MM.1S (cell line): ENCODE measurements around the gene ZNF609.

ENCODE experiments used
- EZH2 ChIP-seq: fragments of 300-600 bp; sonication (generic); optimal IDR thresholded peaks from 2 replicates; pipeline ENCODE3; 2017; ENCODE audit warnings: low read depth, mild to moderate bottlenecking, antibody characterized with exemption, low read length, mixed read lengths
- TF ChIP-seq, protein P1 (sequence below): fragments of 300-600 bp; sonication (generic); IDR thresholded peaks from 2 replicates; pipeline ENCODE4 v1.5.1; 2016; ENCODE audit warnings: antibody characterized with exemption, low read length, mixed read lengths

DNA sequence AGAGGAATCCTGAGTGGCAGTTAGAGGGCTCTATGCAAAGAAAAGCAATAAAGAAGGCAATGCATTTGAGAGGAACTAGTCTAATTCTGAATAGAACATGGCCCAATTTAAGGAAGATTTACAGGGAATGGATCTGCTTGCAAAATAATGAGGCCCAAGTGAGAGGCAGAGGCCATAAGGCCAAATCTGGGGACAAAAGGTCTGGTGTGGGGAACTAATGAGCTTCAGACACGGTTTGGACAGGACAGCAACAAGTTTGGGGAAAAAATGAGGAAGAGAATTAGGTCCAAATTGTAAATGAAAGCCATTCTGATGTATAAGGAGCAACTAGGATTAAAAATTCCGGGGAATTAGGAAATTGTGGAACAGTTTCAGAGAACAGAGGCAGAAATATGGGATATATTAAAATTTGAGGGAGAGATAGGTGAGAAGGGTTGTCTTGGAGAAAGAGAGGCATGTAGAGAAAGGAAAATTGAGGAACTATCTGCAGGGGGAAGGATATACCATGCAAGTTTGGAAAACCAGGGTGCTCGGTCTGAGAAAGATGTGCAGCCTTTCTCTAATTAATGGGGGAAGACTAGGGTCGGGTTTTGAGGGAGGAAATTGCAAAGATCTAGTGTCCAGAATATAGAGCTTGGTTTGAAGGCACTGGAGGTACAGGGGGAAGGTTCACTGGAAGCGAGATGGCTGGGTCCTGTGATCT is 241.3 kb downstream of the ZNF609 start:
- TF ChIP-seq, protein P1, sequence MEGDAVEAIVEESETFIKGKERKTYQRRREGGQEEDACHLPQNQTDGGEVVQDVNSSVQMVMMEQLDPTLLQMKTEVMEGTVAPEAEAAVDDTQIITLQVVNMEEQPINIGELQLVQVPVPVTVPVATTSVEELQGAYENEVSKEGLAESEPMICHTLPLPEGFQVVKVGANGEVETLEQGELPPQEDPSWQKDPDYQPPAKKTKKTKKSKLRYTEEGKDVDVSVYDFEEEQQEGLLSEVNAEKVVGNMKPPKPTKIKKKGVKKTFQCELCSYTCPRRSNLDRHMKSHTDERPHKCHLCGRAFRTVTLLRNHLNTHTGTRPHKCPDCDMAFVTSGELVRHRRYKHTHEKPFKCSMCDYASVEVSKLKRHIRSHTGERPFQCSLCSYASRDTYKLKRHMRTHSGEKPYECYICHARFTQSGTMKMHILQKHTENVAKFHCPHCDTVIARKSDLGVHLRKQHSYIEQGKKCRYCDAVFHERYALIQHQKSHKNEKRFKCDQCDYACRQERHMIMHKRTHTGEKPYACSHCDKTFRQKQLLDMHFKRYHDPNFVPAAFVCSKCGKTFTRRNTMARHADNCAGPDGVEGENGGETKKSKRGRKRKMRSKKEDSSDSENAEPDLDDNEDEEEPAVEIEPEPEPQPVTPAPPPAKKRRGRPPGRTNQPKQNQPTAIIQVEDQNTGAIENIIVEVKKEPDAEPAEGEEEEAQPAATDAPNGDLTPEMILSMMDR = no peak
- no peak for TF ChIP-seq EZH2
